ENCODE measurements around the gene ALK. TPM values are rescaled to one million over a fixed set of nuclear protein-coding genes. Genes with fewer than 3 reads are reported as not detected.

The ALK gene
- total RNA-seq, 1 donor from 2014 or later: not detected

GRCh38 chr2:29240601-29241000 is 680.8 kb downstream of the ALK start:
- intact Hi-C loops (cut with DNase I): no loop called here
- no peak for DNase-seq (ENCODE audit: low spot score)

- no peak for DNase-seq (ENCODE audit: low spot score)
- intact Hi-C loops (cut with DNase I): no loop called here
Measured at GRCh38 chr2:29239209-29239960, 682.0 kb downstream of the ALK start.

DNA sequence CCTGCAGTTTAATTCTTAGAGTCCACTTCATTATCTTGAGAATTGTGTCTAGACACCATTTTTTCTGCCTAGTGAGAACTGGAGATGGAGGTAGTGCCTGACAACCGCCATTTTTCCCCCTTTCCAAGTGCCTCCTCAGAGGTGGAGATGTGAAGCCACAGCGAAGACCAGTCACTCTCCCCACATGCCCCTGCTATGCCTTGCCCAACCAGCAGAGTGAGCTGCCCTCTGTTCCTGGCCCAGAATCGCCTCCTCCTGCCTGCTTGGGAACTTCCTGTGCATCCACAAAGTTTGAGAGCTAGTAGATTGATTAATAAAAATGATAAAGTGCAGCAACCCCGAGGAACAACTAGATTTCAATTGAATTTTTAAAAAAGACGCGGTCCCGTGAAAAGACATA is 682.9 kb downstream of the ALK start:
- intact Hi-C loops (cut with DNase I): no loop called here

DNA sequence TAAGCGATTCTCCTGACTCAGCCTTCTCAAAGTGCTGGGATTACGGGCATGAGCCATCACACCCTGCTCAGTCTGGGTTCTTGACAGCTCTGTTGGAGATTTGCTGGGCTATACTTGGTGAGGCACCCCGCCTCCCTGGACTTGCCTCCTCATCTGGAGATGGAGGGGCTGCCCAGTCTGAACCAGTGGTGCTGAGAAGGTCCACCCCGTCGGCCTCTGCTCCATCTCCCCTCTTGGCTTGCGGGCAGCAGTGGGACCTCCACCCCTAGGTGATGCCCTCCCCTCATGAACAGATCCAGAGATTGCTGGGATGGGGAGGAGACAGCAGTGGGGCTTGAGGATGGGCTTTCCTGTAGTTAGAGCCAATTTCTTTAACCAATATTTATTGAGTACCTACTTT is 685.3 kb downstream of the ALK start:
- intact Hi-C loops (cut with DNase I): no loop called here
- DNase-seq (ENCODE audit: low spot score): peak; percentile 73

More for the DNA sequence above, 682.9 kb downstream of the ALK start:
- DNase-seq (ENCODE audit: low spot score): no peak

DNA sequence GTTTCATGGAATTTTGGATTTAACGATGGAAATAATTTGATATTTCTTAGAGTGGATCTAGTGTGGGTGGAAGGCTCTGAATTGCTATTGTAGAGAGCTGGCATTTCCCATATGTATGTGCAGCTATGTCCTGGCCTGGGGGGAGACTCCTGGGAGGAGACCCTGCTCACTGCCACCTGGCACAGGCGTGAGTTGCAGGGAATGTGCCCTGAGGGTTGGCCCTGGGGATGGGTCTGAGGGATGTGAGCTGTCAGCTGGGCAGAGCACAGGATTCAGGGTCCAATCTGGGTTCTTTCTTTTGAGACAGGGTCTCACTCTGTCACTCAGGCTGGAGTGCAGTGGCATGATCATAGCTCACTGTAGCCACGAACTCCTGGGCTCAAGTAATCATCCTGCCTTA is 686.0 kb downstream of the ALK start:
- no peak for DNase-seq (ENCODE audit: low spot score)
- intact Hi-C loops (cut with DNase I): no loop called here

GRCh38 chr2:29233428-29233827 is 688.0 kb downstream of the ALK start:
- no peak for DNase-seq (ENCODE audit: low spot score)
- intact Hi-C loops (cut with DNase I): no loop called here

- DNase-seq (ENCODE audit: low spot score): no peak
- intact Hi-C loops (cut with DNase I): no loop called here
Measured at GRCh38 chr2:29232041-29232440, 689.3 kb downstream of the ALK start.

GRCh38 chr2:29229640-29230039 is 691.7 kb downstream of the ALK start:
- intact Hi-C loops (cut with DNase I): no loop called here
- no peak for DNase-seq (ENCODE audit: low spot score)

GRCh38 chr2:29228947-29229346 is 692.4 kb downstream of the ALK start:
- no peak for DNase-seq (ENCODE audit: low spot score)
- intact Hi-C loops (cut with DNase I): no loop called here

GRCh38 chr2:29227935-29228675 is 693.3 kb downstream of the ALK start:
- DNase-seq (ENCODE audit: low spot score): no peak

DNA sequence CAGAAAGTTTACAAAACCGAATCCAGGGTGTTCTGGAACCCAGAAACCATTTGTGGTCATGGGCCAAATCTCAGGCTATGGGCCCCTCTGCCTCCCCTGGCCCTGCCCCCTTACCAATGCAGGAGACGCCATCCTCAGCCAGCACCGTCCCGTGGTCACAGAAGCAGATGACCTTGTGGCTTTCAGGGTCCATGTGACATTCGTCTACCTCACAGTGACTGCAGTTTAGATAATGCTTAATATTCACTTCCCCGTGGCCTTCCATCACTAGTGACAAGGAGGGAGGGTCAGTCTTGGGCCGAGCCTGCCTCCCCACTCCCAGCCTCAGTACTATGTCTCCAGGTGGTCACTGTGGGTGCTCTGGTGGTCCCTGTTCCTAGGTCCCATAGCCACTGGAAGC is 694.6 kb downstream of the ALK start:
- no peak for DNase-seq (ENCODE audit: low spot score)
- intact Hi-C loops (cut with DNase I): no loop called here

More at GRCh38 chr2:29227935-29228675, 693.3 kb downstream of the ALK start:
- intact Hi-C loops (cut with DNase I): no loop called here

- intact Hi-C loops (cut with DNase I): no loop called here
- no peak for DNase-seq (ENCODE audit: low spot score)
Measured at GRCh38 chr2:29226375-29226774, 695.0 kb downstream of the ALK start.

- intact Hi-C loops (cut with DNase I): no loop called here
Measured at GRCh38 chr2:29225814-29226213, 695.6 kb downstream of the ALK start.

GRCh38 chr2:29224693-29225551 is 696.5 kb downstream of the ALK start:
- intact Hi-C loops (cut with DNase I): no loop called here
- peak; percentile 39 for DNase-seq (ENCODE audit: low spot score)

More at GRCh38 chr2:29225814-29226213, 695.6 kb downstream of the ALK start:
- DNase-seq (ENCODE audit: low spot score): no peak

- DNase-seq (ENCODE audit: low spot score): peak; percentile 76
- intact Hi-C loops (cut with DNase I): no loop called here
Measured at GRCh38 chr2:29223851-29224692, 697.3 kb downstream of the ALK start.

- DNase-seq (ENCODE audit: low spot score): peak; percentile 38
- intact Hi-C loops (cut with DNase I): no loop called here
Measured at GRCh38 chr2:29223257-29223656, 698.1 kb downstream of the ALK start.

DNA sequence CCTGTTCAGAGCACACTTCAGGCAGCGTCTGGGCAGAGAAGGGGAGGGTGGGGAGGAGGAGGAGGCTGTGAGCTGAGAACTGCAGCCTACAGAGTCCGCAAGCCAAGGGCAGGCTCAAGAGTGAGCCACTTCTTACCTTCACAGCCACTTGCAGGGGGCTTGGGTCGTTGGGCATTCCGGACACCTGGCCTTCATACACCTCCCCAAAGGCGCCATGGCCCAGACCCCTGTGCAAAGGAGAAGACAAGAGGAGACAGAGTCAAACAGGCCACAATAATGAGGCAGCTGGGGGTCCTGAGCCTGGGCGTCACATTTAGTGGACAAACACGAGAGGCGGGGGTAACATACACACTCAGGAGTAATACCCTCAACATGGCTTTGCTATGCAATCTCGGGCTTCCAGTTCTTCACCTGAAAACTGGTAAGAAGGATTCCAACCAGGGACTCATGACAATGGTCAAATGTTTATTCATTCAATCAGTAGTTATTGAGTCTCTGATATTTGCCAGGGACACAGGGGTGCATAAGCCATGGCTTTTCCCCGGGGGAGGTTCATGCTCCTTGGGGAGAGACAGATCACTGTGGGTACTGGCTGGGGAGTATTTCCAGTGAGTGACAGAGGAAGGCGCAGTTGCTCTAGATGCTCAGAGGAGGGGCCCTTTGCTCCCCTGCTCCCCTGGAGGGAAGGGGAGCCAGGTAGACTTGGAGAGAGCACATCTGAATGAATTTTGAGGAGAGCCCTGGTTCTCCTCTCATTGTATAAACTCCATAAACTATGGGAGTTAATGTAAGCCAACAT is 698.8 kb downstream of the ALK start:
- peak; percentile 61 for DNase-seq (ENCODE audit: low spot score)
- intact Hi-C loops (cut with DNase I): no loop called here

GRCh38 chr2:29220506-29221270 is 700.7 kb downstream of the ALK start:
- peak; percentile 54 for DNase-seq (ENCODE audit: low spot score)
- intact Hi-C loops (cut with DNase I): no loop called here
